ENCODE results near the gene CAMK1D. TPM values are rescaled to one million over a fixed set of nuclear protein-coding genes. Genes with fewer than 3 reads are reported as not detected.
A peak's percentile ranks its signal among the peaks of the same experiment; 100 is the strongest.
"Not testable (repeated sequence)": the region's sequence is repeated elsewhere in the genome, so short reads cannot be mapped to it uniquely, and the experiment has no call there.

The CAMK1D gene
- 5.6 and 6.3 TPM in 2 replicates for total RNA-seq (2021)
- long read RNA-seq, partial matches to known transcripts, result 10 of 18 reads
- long read RNA-seq, other reads (novel, unspliced or antisense), result 8 of 18 reads

GRCh38 chr10:12348870-12349628, at the start of gene CAMK1D:
Gene CAMK1D (plus strand): TSS chr10:12349547.
- Histone ChIP-seq H3K14ac (ENCODE audit: insufficient read depth, low read length) (0 out of 2 replicates have a peak within 1 kb of the TSS, but pooled peaks have one; percentile 31), H3K4ac (ENCODE audit: low read depth, low read length) (no peak within 1 kb of the TSS), H2AK5ac (ENCODE audit: insufficient read length, low read length) (no peak within 1 kb of the TSS), H2BK5ac (ENCODE audit: insufficient read length, low read length) (no peak within 1 kb of the TSS), H2BK20ac (ENCODE audit: low read depth, low read length, poor library complexity, severe bottlenecking) (no peak within 1 kb of the TSS), H3K18ac (ENCODE audit: insufficient read length, low read depth, low read length) (no peak within 1 kb of the TSS), H3K27me3 (ENCODE audit: insufficient read depth, low read length) (peaks cover 11% of the 10 kb centered on the region; the same call in 1 of the 2 replicates), H3K4me1 (ENCODE audit: insufficient read depth, low read length) (peaks cover 3% of the 10 kb centered on the region; the same call in 1 of the 2 replicates), H3K23ac (ENCODE audit: insufficient read length, low read depth, low read length) (no peak within 1 kb of the TSS), H4K5ac (ENCODE audit: insufficient read length, low read depth, low read length) (no peak within 1 kb of the TSS), H2BK120ac (ENCODE audit: low read depth, low read length, poor library complexity, severe bottlenecking) (no peak within 1 kb of the TSS), H3K79me1 (ENCODE audit: insufficient read depth, low read depth, low read length, poor library complexity, severe bottlenecking) (no peaks in the 10 kb centered on the region), H3T11ph (ENCODE audit: low read length) (no peak within 1 kb of the TSS), H3K79me2 (ENCODE audit: insufficient read depth, low read length) (no peaks in the 10 kb centered on the region), H3K56ac (ENCODE audit: insufficient read length, low read depth, low read length) (no peak within 1 kb of the TSS), H2BK15ac (ENCODE audit: low read depth, low read length) (no peak within 1 kb of the TSS), H3K9me3 (ENCODE audit: control insufficient read depth, low read depth, low read length) (no peaks in the 10 kb centered on the region), H3K23me2 (ENCODE audit: insufficient read length, low read depth, low read length, poor library complexity, severe bottlenecking) (peaks cover 17% of the 10 kb centered on the region), H4K20me1 (ENCODE audit: control insufficient read depth, insufficient read depth, insufficient read length) (no peaks in the 10 kb centered on the region), H3K4me2 (ENCODE audit: insufficient read depth, insufficient read length, low read length) (peak within 1 kb of the TSS; percentile 88), H2AFZ (ENCODE audit: low read length) (no peak within 1 kb of the TSS), H3K27ac (ENCODE audit: insufficient read length, low read depth, low read length) (no peak within 1 kb of the TSS), H4K91ac (ENCODE audit: insufficient read length, low read depth, low read length) (no peak within 1 kb of the TSS), H2BK12ac (ENCODE audit: insufficient read length, low read depth, low read length) (no peak within 1 kb of the TSS), H3K9ac (ENCODE audit: extremely low read depth, insufficient read length, low read length) (peak within 1 kb of the TSS; percentile 36), H4K8ac (replicated peaks; ENCODE audit: insufficient read length, low read depth, low read length) (no peak within 1 kb of the TSS)
- peak; percentile 85 for DNase-seq
- Mint-ChIP-seq H3K36me3 (ENCODE audit: insufficient read depth in 1 of 3, low read depth in 3 of 3) (no peaks in the 10 kb centered on the region; a peak in 1 of 7 replicates), H3K9me3 (no peaks in the 10 kb centered on the region), H3K4me3 (peak within 1 kb of the TSS; percentile 88 to 99), H3K27me3 (ENCODE audit: low read depth) (peaks cover 57% of the 10 kb centered on the region), H3K4me1 (peaks cover 26 to 40% of the 10 kb centered on the region in 2 experiments), H3K27ac (peak within 1 kb of the TSS; percentile 76 to 90 (median 82); a peak in 4 of 7 replicates)
- no CpG with 5 or more reads among the region's 95 CpGs for WGBS (ENCODE audit: extremely low coverage, insufficient read length, low lambda C conversion rate)
- TF ChIP-seq CTCF (conservative IDR thresholded peaks at IDR 0.05), result peak; percentile 46; the same call in 2 of the 3 replicates

- not testable (repeated sequence) for H2BK5ac ChIP-seq (ENCODE audit: insufficient read length, low read length); H3K23me2 ChIP-seq (ENCODE audit: insufficient read length, low read depth, low read length, poor library complexity, severe bottlenecking); H2AK5ac ChIP-seq (ENCODE audit: insufficient read length, low read length); H2BK120ac ChIP-seq (ENCODE audit: low read depth, low read length, poor library complexity, severe bottlenecking); H4K91ac ChIP-seq (ENCODE audit: insufficient read length, low read depth, low read length); H4K20me1 ChIP-seq (ENCODE audit: control insufficient read depth, insufficient read depth, insufficient read length); H3K56ac ChIP-seq (ENCODE audit: insufficient read length, low read depth, low read length); H2BK15ac ChIP-seq (ENCODE audit: low read depth, low read length); H3K9ac ChIP-seq (ENCODE audit: extremely low read depth, insufficient read length, low read length); H2AFZ ChIP-seq (ENCODE audit: low read length); H4K8ac ChIP-seq (replicated peaks; ENCODE audit: insufficient read length, low read depth, low read length); H3K4me3 Mint-ChIP-seq; H3K23ac ChIP-seq (ENCODE audit: insufficient read length, low read depth, low read length); H3K9me3 ChIP-seq (ENCODE audit: control insufficient read depth, low read depth, low read length); H3K27ac Mint-ChIP-seq; H3K36me3 Mint-ChIP-seq (ENCODE audit: insufficient read depth in 1 of 3, low read depth in 3 of 3); H2BK12ac ChIP-seq (ENCODE audit: insufficient read length, low read depth, low read length); H3K4me1 ChIP-seq (ENCODE audit: insufficient read depth, low read length); H3K27me3 ChIP-seq (ENCODE audit: insufficient read depth, low read length); H3K18ac ChIP-seq (ENCODE audit: insufficient read length, low read depth, low read length); H3K9me3 Mint-ChIP-seq; H3K27ac ChIP-seq (ENCODE audit: insufficient read length, low read depth, low read length); DNase-seq; H3K79me1 ChIP-seq (ENCODE audit: insufficient read depth, low read depth, low read length, poor library complexity, severe bottlenecking); H3K27me3 Mint-ChIP-seq (ENCODE audit: low read depth); H3K14ac ChIP-seq (ENCODE audit: insufficient read depth, low read length); H3K79me2 ChIP-seq (ENCODE audit: insufficient read depth, low read length); H3K4me1 Mint-ChIP-seq; H3K4me2 ChIP-seq (ENCODE audit: insufficient read depth, insufficient read length, low read length); H2BK20ac ChIP-seq (ENCODE audit: low read depth, low read length, poor library complexity, severe bottlenecking); H4K5ac ChIP-seq (ENCODE audit: insufficient read length, low read depth, low read length); H3T11ph ChIP-seq (ENCODE audit: low read length); H3K4ac ChIP-seq (ENCODE audit: low read depth, low read length)
- no CpG with 5 or more reads among the region's 4 CpGs for WGBS (ENCODE audit: extremely low coverage, insufficient read length, low lambda C conversion rate)
Measured at GRCh38 chr10:12301036-12301435, 48.3 kb upstream of the CAMK1D start.

All from H9 (cell line).